Cardiac fibroblast (primary cell): ENCODE measurements around the gene TWNK.
A peak's percentile ranks its signal among the peaks of the same experiment; 100 is the strongest.

ENCODE experiments used
- DNase-seq, 2 donors: peaks; one replicate each; pipeline versions ENCODE4 v3.0.0 to v3.0.0-alpha.2; 2010; ENCODE audit warnings: low read depth in 2 of 2
- H3K4me3 ChIP-seq, 2 donors: replicated peaks in 1 of 2; 1 replicate in 1 of 2; 2 replicates in 1 of 2; pipeline ENCODE4 v1.5.1; 2011; ENCODE audit warnings: low read depth in 2 of 2, low read length in 2 of 2, mild to moderate bottlenecking in 2 of 2, moderate library complexity in 1 of 2
- TF ChIP-seq, protein P1 (sequence below): IDR thresholded peaks from one replicate; pipeline ENCODE4 v1.5.1; 2011; ENCODE audit warnings: low read depth, mild to moderate bottlenecking, low read length, inconsistent platforms

Gene TWNK

GRCh38 chr10:100995181-100995580 lies 7.8 kb downstream of the TWNK start:
- TF ChIP-seq, protein P1, sequence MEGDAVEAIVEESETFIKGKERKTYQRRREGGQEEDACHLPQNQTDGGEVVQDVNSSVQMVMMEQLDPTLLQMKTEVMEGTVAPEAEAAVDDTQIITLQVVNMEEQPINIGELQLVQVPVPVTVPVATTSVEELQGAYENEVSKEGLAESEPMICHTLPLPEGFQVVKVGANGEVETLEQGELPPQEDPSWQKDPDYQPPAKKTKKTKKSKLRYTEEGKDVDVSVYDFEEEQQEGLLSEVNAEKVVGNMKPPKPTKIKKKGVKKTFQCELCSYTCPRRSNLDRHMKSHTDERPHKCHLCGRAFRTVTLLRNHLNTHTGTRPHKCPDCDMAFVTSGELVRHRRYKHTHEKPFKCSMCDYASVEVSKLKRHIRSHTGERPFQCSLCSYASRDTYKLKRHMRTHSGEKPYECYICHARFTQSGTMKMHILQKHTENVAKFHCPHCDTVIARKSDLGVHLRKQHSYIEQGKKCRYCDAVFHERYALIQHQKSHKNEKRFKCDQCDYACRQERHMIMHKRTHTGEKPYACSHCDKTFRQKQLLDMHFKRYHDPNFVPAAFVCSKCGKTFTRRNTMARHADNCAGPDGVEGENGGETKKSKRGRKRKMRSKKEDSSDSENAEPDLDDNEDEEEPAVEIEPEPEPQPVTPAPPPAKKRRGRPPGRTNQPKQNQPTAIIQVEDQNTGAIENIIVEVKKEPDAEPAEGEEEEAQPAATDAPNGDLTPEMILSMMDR = no peak
- DNase-seq = no peak
- H3K4me3 ChIP-seq = no peak overlapping the region

GRCh38 chr10:100996678-100997359 lies 9.5 kb downstream of the TWNK start:
- no peak for DNase-seq
- TF ChIP-seq, protein P1 = no peak

GRCh38 chr10:100997360-100998182 lies 10.2 kb downstream of the TWNK start:
- H3K4me3 ChIP-seq = peak overlapping the region; percentile 78 to 79
- TF ChIP-seq, protein P1 = peak; percentile 95
- DNase-seq = peak; percentile 75 to 84

More at GRCh38 chr10:100996678-100997359, 9.5 kb downstream of the TWNK start:
- peak overlapping the region; percentile 78 to 79 for H3K4me3 ChIP-seq

DNA sequence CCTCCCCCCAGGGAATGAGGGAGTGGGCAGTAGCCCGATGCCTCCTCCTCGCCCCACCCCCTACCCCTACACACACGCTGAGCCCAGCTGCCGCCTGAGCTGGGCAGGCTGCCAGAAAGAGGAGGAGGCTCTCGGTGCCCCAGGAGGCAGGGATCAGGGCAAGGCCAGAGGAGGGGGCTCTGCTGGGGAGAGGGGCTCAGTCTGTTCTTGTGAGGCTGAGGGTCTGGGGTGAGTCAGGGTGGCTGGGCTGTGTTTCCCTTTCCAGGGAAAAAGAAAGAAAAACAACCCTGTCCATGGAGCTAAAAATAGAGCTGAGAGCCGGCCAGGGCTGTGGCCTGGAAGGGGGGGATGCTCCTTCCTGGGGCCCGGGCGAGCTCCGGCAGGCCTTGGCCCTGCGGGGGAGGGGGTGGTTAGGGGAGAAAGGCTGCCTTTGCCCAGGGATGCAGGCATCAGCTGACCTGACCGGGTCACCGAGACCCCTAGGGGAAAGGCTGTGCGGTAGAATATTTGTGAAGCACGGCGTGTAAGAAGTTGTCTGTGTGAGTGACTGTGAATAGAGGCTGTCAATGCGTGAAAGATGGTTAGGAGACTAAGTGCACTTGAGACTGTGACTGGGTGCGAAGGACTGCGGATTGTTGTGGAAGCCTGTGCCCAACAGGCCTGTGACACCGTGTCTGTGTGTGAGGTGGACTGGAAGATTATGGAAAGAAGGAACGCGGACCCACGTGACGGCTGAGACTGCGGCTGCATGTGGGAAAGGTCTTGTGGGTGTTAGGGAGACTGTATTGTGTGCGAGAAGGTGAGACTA lies 11.0 kb downstream of the TWNK start:
- peak overlapping the region; percentile 78 to 79 for H3K4me3 ChIP-seq
- TF ChIP-seq, protein P1 = no peak
- peak; percentile 78 to 91 for DNase-seq

DNA sequence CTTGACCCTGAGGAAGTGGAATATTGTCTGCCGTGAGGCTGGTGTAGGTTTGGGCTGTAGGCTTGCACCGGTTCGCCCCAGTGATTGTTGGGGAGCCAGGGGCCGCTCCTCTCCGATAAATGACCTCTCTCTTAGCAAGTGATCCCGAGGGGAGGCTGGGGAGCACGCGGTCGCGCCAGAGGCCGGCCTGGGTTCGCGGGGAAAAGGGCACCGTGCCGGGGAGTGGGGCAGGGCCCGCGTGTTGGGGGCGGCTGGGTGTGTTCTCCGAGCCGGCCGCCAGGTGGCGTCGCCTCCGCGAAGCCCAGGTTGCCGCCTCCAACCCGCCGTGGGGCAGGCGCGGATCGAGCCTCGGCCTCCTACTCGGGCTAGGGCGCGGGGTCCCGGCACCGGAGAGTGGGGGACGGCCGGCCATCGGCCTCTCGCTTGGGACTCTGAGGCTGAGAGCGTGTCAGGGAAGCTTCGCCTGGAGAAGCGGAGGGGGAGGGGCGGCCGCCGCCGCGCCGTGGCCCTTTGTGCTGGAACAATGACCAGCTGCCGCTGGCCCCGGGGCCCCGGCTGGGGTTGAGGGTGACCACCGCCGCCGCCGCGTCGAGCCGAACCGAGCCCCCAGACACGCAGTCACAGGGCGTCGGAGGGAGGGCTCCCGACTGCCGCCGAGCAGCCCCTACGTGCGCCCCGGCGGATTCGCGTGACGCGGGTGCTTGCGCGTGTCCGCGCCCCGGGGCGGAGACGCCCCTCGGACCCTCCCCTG lies 11.8 kb downstream of the TWNK start:
- H3K4me3 ChIP-seq = peak overlapping the region; percentile 78 to 79
- TF ChIP-seq, protein P1 = peak; percentile 42
- peak; percentile 71 to 91 for DNase-seq

GRCh38 chr10:100999742-101000126 lies 12.4 kb downstream of the TWNK start, which contains the start of gene LZTS2:
TSS of gene LZTS2 (plus strand) at chr10:100999808. CDS start at chr10:101002539, 2,731 bp downstream.
- TF ChIP-seq, protein P1 = no peak
- no peak for DNase-seq

More at GRCh38 chr10:100999742-101000126, 12.4 kb downstream of the TWNK start, which contains the start of gene LZTS2:
- peak within 1 kb of the TSS; percentile 79 to 82 for H3K4me3 ChIP-seq
